ENCODE data around the gene ERCC6. TPM values are rescaled to one million over a fixed set of nuclear protein-coding genes. Genes with fewer than 3 reads are reported as not detected.

Gene ERCC6
- total and polyA plus RNA-seq, 10 of the 15 experiments (the other 5 are each of a cell fraction or from before 2014, with no cell fraction given), result 4.3 to 15.6 (median 7.8) TPM

DNA sequence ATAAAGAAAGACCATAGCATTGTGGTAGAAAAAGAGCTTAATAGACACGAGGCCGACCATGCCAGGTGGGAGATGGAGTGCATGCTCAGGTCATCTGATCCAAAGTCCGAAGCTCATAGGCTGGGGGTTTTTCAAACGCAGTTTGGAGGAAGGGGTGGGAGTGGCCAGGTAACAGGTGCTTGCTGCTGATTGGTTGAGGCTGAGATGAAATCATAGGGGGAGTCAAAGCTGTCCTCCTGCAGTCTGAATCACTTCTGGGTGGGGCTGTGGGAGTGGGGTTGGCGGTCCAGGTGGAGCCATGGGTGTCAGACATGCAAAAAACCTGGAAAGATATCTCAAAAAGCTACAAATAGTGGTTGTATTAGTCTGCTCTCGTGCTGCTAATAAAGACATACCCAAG, 2.8 kb upstream of the ERCC6 start:
- Histone ChIP-seq H3K27ac (ENCODE audit: control insufficient read depth, insufficient read depth) (no peak overlapping the region), H3K4me2 (ENCODE audit: control insufficient read depth, insufficient read depth) (no peak overlapping the region), H3K4me3 (no peak overlapping the region), H3K4me1 (ENCODE audit: control insufficient read depth, insufficient read depth, low read length) (peaks cover 16% of the 10 kb centered on the region), H3K9ac (ENCODE audit: control insufficient read depth, insufficient read depth, low read length) (no peak overlapping the region), H3K9me3 (replicated peaks; ENCODE audit: control insufficient read depth, insufficient read depth, low read length) (no peaks in the 10 kb centered on the region; the same call in 2 of the 3 replicates), H3K27me3 (replicated peaks in 1 of 2; ENCODE audit: control insufficient read depth in 2 of 2, insufficient read depth in 2 of 2, low read length in 1 of 2) (no peaks in the 10 kb centered on the region), H3K79me2 (ENCODE audit: control insufficient read depth, insufficient read depth, low read length) (peaks cover 10% of the 10 kb centered on the region), H3K36me3 (ENCODE audit: control insufficient read depth in 2 of 2, insufficient read depth in 2 of 2, low read length in 1 of 2) (no peaks in the 10 kb centered on the region), H4K20me1 (ENCODE audit: control insufficient read depth, insufficient read depth) (no peaks in the 10 kb centered on the region), H2AFZ (ENCODE audit: control insufficient read depth, low read depth, low read length) (no peak overlapping the region)
- ATAC-seq (no peak), FAIRE-seq (no peak), DNase-seq (ENCODE audit: low read depth, low spot score) (no peak)
- intact Hi-C loops (cut with micrococcal nuclease; ENCODE audit: unreplicated experiment) (no loop called here), in situ Hi-C loops (cut with MboI) (no loop called here)
- RAD21 ChIA-PET (ENCODE audit: unreplicated experiment), result no interaction called here
- TF ChIP-seq IRF4 (IDR thresholded peaks at IDR 0.05; ENCODE audit: low read depth, low read length) (no peak), CEBPZ (IDR thresholded peaks at IDR 0.05; ENCODE audit: low read depth, low read length) (no peak), RB1 (IDR thresholded peaks at IDR 0.05; ENCODE audit: borderline replicate concordance) (no peak), IKZF1 (conservative IDR thresholded peaks at IDR 0.05) (no peak), POLR2A (IDR thresholded peaks at IDR 0.05; ENCODE audit: low read depth, low read length) (no peak), EED (IDR thresholded peaks at IDR 0.05; ENCODE audit: low read depth) (no peak), RFX5 (IDR thresholded peaks at IDR 0.05; ENCODE audit: low read depth, low read length) (no peak), CREM (IDR thresholded peaks at IDR 0.05; ENCODE audit: low read depth) (no peak), NR2C2 (IDR thresholded peaks at IDR 0.05; ENCODE audit: borderline replicate concordance, control insufficient read depth, insufficient read length, low read depth) (no peak), IRF3 (IDR thresholded peaks at IDR 0.05) (no peak)
- TF ChIP-seq, protein P1, sequence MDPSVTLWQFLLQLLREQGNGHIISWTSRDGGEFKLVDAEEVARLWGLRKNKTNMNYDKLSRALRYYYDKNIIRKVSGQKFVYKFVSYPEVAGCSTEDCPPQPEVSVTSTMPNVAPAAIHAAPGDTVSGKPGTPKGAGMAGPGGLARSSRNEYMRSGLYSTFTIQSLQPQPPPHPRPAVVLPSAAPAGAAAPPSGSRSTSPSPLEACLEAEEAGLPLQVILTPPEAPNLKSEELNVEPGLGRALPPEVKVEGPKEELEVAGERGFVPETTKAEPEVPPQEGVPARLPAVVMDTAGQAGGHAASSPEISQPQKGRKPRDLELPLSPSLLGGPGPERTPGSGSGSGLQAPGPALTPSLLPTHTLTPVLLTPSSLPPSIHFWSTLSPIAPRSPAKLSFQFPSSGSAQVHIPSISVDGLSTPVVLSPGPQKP (IDR thresholded peaks at IDR 0.05; ENCODE audit: low read depth, low read length), result no peak
- TF ChIP-seq, protein P2, sequence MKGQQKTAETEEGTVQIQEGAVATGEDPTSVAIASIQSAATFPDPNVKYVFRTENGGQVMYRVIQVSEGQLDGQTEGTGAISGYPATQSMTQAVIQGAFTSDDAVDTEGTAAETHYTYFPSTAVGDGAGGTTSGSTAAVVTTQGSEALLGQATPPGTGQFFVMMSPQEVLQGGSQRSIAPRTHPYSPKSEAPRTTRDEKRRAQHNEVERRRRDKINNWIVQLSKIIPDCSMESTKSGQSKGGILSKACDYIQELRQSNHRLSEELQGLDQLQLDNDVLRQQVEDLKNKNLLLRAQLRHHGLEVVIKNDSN (IDR thresholded peaks at IDR 0.05; ENCODE audit: borderline replicate concordance, extremely low read length, insufficient read depth, low read depth, low read length), result no peak
- TF ChIP-seq, protein P3, sequence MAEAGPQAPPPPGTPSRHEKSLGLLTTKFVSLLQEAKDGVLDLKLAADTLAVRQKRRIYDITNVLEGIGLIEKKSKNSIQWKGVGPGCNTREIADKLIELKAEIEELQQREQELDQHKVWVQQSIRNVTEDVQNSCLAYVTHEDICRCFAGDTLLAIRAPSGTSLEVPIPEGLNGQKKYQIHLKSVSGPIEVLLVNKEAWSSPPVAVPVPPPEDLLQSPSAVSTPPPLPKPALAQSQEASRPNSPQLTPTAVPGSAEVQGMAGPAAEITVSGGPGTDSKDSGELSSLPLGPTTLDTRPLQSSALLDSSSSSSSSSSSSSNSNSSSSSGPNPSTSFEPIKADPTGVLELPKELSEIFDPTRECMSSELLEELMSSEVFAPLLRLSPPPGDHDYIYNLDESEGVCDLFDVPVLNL (IDR thresholded peaks at IDR 0.05; ENCODE audit: low read depth, low read length), result no peak
- TF ChIP-seq, protein P4, sequence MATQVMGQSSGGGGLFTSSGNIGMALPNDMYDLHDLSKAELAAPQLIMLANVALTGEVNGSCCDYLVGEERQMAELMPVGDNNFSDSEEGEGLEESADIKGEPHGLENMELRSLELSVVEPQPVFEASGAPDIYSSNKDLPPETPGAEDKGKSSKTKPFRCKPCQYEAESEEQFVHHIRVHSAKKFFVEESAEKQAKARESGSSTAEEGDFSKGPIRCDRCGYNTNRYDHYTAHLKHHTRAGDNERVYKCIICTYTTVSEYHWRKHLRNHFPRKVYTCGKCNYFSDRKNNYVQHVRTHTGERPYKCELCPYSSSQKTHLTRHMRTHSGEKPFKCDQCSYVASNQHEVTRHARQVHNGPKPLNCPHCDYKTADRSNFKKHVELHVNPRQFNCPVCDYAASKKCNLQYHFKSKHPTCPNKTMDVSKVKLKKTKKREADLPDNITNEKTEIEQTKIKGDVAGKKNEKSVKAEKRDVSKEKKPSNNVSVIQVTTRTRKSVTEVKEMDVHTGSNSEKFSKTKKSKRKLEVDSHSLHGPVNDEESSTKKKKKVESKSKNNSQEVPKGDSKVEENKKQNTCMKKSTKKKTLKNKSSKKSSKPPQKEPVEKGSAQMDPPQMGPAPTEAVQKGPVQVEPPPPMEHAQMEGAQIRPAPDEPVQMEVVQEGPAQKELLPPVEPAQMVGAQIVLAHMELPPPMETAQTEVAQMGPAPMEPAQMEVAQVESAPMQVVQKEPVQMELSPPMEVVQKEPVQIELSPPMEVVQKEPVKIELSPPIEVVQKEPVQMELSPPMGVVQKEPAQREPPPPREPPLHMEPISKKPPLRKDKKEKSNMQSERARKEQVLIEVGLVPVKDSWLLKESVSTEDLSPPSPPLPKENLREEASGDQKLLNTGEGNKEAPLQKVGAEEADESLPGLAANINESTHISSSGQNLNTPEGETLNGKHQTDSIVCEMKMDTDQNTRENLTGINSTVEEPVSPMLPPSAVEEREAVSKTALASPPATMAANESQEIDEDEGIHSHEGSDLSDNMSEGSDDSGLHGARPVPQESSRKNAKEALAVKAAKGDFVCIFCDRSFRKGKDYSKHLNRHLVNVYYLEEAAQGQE (IDR thresholded peaks at IDR 0.05; ENCODE audit: low read depth, low read length), result no peak
- WGBS (ENCODE audit: insufficient coverage, insufficient replicate concordance, low lambda C conversion rate, missing lambda C conversion rate), result 50% methylated on average over 6 of the region's 6 CpGs
- CTCF ChIA-PET, result no interaction called here
- SMC1A ChIA-PET (ENCODE audit: uncharacterized antibody, unreplicated experiment), result no interaction called here
- no TSS peak for BruUV-seq (replicated peaks)
- POLR2A ChIA-PET, result interaction anchor here (0.8 kb wide), 1 partner anchor 24 kb away, joined by 3 read pairs; no protein-coding TSS in a partner anchor

All from GM12878 (cell line).